ENCODE results near the gene PKMYT1. TPM values are rescaled to one million over a fixed set of nuclear protein-coding genes. Genes with fewer than 3 reads are reported as not detected.

PKMYT1 gene
- total RNA-seq (2021) (120 and 128 TPM in 2 replicates), Bru-seq, nascent RNA (percentile 61 among the genes with signal in this experiment), BruChase-seq, experiment 1, labeled RNA remaining after a 2-hour chase (percentile 69 among the genes with signal in this experiment), BruChase-seq, experiment 2, labeled RNA remaining after a 6-hour chase (percentile 73 among the genes with signal in this experiment)
- long read RNA-seq, transcript PKMYT1-201 (9 exons, 2,171 nt): major isoform, 164 of 271 reads
- long read RNA-seq, transcript PKMYT1-211 (9 exons, 1,891 nt): minor isoform, 16 of 271 reads
- long read RNA-seq, partial matches to known transcripts: 26 of 271 reads
- long read RNA-seq, other reads (novel, unspliced or antisense): 60 of 271 reads

- ChIA-PET POLR2A (ENCODE audit: low non-redundant PET) (no interaction called here), CTCF (no interaction called here)
- Histone ChIP-seq H3K4me3 (ENCODE audit: low read depth, low read length, poor library complexity, severe bottlenecking) (peak within 1 kb of the TSS; percentile 87), H3K27ac (ENCODE audit: low read depth, low read length, poor library complexity, severe bottlenecking) (peak within 1 kb of the TSS; percentile 87), H3K36me3 (ENCODE audit: insufficient read depth, low read length, poor library complexity, severe bottlenecking) (peaks cover 15% of the 10 kb centered on the region), H3K27me3 (replicated peaks; ENCODE audit: insufficient read depth, low read depth, low read length, poor library complexity) (no peaks in the 10 kb centered on the region), H3K4me1 (ENCODE audit: insufficient read depth, low read length, poor library complexity, severe bottlenecking) (peaks cover 10% of the 10 kb centered on the region), H3K9me3 (ENCODE audit: low read depth, low read length, poor library complexity, severe bottlenecking) (no peaks in the 10 kb centered on the region)
- TF ChIP-seq CTCF (conservative IDR thresholded peaks at IDR 0.05; ENCODE audit: low read depth, low read length) (no peak), EZH2 (IDR thresholded peaks at IDR 0.05; ENCODE audit: borderline replicate concordance, low read depth, low read length, poor library complexity, severe bottlenecking) (no peak)
- BruUV-seq (replicated peaks): TSS peak; percentile 85
- intact Hi-C loops (cut with micrococcal nuclease; ENCODE audit: unreplicated experiment): no loop called here
- DNase-seq (ENCODE audit: low spot score): peak; percentile 94
These were observed at the start of gene PKMYT1 for GRCh38 chr16:2980227-2981176. TSS of gene PKMYT1 (minus strand) at chr16:2980446. CDS start at chr16:2979657, 789 bp downstream.

- ChIA-PET POLR2A (ENCODE audit: low non-redundant PET) (no interaction called here), CTCF (interaction anchor here (1.3 kb wide), 1 partner anchor 10 kb away, joined by 6 read pairs; the partner anchor contains the start of gene TNFRSF12A)
- TF ChIP-seq CTCF (conservative IDR thresholded peaks at IDR 0.05; ENCODE audit: low read depth, low read length) (no peak), EZH2 (IDR thresholded peaks at IDR 0.05; ENCODE audit: borderline replicate concordance, low read depth, low read length, poor library complexity, severe bottlenecking) (no peak)
- DNase-seq (ENCODE audit: low spot score): peak; percentile 49
- no peak overlapping the region for H3K27ac ChIP-seq (ENCODE audit: low read depth, low read length, poor library complexity, severe bottlenecking)
- H3K9me3 ChIP-seq (ENCODE audit: low read depth, low read length, poor library complexity, severe bottlenecking): no peaks in the 10 kb centered on the region
- intact Hi-C loops (cut with micrococcal nuclease; ENCODE audit: unreplicated experiment): no loop called here
- no TSS peak for BruUV-seq (replicated peaks)
- H3K27me3 ChIP-seq (replicated peaks; ENCODE audit: insufficient read depth, low read depth, low read length, poor library complexity): peaks cover 46% of the 10 kb centered on the region
- peak overlapping the region; percentile 27 for H3K4me3 ChIP-seq (ENCODE audit: low read depth, low read length, poor library complexity, severe bottlenecking)
- H3K4me1 ChIP-seq (ENCODE audit: insufficient read depth, low read length, poor library complexity, severe bottlenecking): peaks cover 12% of the 10 kb centered on the region
- H3K36me3 ChIP-seq (ENCODE audit: insufficient read depth, low read length, poor library complexity, severe bottlenecking): peaks cover 3% of the 10 kb centered on the region
These were observed 49.4 kb upstream of the PKMYT1 start for GRCh38 chr16:3029491-3030221.
